HG03103 (cell line): ENCODE results near the gene CIT.

Experiments used
- ATAC-seq: cut with Tn5 transposase; IDR thresholded peaks from one replicate; pipeline ENCODE4 v1.9.1; 2021; ENCODE audit warnings: low read depth; ENCODE audit not compliant: unreplicated experiment

The CIT gene

GRCh38 chr12:119809023-119809422 is 68.1 kb downstream of the CIT start:
- ATAC-seq: peak; percentile 70

- ATAC-seq: no peak
These were observed 68.7 kb downstream of the CIT start for GRCh38 chr12:119808441-119808840.

- no peak for ATAC-seq
These were observed 69.7 kb downstream of the CIT start for GRCh38 chr12:119807380-119807779.

- ATAC-seq: no peak
These were observed 73.0 kb downstream of the CIT start for GRCh38 chr12:119804011-119804641.

GRCh38 chr12:119803381-119803791 is 73.7 kb downstream of the CIT start:
- ATAC-seq: no peak

- ATAC-seq: no peak
These were observed 74.6 kb downstream of the CIT start for GRCh38 chr12:119802472-119802871.

GRCh38 chr12:119797090-119797489 is 80.0 kb downstream of the CIT start:
- ATAC-seq: no peak

GRCh38 chr12:119796292-119796691 is 80.8 kb downstream of the CIT start:
- ATAC-seq: no peak

- no peak for ATAC-seq
These were observed 85.7 kb downstream of the CIT start for GRCh38 chr12:119791453-119791852.

GRCh38 chr12:119788786-119789185 is 88.3 kb downstream of the CIT start:
- no peak for ATAC-seq

- ATAC-seq: no peak
These were observed 90.6 kb downstream of the CIT start for GRCh38 chr12:119786539-119786938.

- ATAC-seq: no peak
These were observed 92.4 kb downstream of the CIT start for GRCh38 chr12:119784673-119785072.

GRCh38 chr12:119783787-119784186 is 93.3 kb downstream of the CIT start:
- ATAC-seq: no peak

GRCh38 chr12:119781804-119782203 is 95.3 kb downstream of the CIT start:
- ATAC-seq: no peak

- ATAC-seq: no peak
These were observed 96.2 kb downstream of the CIT start for GRCh38 chr12:119780786-119781434.

- no peak for ATAC-seq
These were observed 101.7 kb downstream of the CIT start for GRCh38 chr12:119775246-119775895.

GRCh38 chr12:119772431-119772830 is 104.7 kb downstream of the CIT start:
- ATAC-seq: no peak

- ATAC-seq: no peak
These were observed 107.0 kb downstream of the CIT start for GRCh38 chr12:119770146-119770545.

- no peak for ATAC-seq
These were observed 114.5 kb downstream of the CIT start for GRCh38 chr12:119762619-119763018.

- no peak for ATAC-seq
These were observed 118.4 kb downstream of the CIT start for GRCh38 chr12:119758722-119759121.

GRCh38 chr12:119758234-119758633 is 118.9 kb downstream of the CIT start:
- ATAC-seq: no peak

- no peak for ATAC-seq
These were observed 125.2 kb downstream of the CIT start for GRCh38 chr12:119751961-119752360.
